GM18861 (cell line): ENCODE data around the gene CCDC175.

Experiments used
- ATAC-seq: cut with Tn5 transposase; IDR thresholded peaks from one replicate; pipeline ENCODE4 v1.9.1; 2021; ENCODE audit not compliant: unreplicated experiment

Gene CCDC175

DNA sequence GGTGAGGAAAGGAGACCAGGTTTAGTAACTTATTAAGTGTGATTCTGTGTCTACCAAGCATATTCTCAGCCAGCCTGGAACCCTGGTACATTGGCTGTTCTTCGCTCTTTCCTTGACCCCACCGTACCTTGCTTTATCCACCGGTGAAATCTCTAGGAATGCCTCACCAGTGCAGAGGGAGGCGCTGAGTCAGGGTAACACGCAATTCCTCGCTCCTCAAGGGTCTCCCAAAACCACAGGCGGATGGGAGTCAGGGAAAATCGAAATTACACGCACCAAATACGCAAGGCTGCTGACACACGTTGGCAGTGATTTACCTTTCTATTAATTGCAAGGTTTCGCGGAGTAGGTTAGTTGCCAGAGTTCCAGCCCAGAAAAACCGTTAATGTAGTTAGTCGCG, 93.2 kb downstream of the CCDC175 start:
- ATAC-seq, result no peak

DNA sequence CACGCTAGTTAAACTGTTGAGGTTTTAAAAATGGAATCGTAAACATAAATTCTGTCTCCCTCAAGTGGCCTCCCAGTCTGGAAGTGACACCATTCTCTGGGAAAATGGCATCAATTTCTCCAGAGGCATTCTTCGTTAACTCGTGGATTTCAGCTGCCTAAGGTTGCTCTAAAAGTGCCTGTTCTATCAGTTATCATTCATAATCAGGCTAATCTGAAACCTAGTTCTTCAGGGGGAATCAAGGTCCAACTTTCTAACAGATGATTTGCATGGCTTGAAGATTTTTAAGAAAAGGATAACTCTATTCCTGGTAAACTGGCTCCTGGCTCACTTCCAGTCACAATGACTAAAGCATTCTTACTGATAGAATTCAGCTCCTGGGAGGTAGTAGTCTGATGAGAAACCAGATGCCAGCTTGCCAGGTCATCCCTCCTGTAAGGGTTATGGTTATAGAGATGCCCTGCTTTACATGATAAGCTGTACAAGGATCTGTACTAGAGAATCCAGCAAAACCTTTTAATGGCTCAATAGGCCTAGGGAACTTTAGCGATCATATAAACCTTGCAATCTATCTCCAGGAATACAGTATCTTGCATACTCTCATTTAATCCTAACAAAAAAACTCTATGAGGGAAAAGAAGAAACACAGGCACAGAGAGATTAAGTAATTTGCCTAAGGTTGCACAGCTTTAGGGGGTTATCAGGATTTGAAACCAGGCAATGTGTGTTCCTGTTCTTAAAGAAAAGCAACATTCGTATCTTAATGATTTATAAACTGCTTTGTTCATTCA, 93.9 kb downstream of the CCDC175 start:
- no peak for ATAC-seq

DNA sequence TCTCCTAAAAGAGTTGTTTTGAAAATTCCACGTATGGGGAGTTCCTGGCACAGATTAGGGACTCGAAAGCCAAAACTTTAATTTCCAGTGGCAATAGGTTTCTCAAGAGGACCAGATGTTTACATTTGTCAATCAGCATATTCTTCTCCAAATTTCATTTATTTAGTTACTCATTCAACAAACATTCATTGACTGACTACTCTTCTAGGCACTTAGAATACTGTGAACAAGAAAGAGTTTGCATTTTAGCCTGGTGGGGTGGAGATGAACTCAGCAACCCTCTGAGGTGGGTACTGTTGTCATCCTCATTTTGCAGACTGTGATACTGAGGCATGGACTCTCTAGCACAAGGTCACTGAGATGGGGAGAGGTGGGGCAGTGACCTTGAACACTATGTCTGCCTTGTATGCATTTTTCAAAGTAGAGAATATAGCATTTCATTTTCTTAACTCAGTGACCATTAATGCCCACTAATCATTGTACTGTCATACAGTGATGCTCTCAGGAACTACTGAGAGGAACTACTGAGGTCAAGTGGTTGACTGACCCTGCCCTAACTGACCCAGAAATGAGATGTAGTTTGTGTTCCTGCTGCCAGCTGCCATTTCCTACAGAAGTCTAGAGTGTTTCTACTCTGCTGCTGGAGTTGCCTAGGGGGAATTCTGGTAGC, 94.6 kb downstream of the CCDC175 start:
- no peak for ATAC-seq

DNA sequence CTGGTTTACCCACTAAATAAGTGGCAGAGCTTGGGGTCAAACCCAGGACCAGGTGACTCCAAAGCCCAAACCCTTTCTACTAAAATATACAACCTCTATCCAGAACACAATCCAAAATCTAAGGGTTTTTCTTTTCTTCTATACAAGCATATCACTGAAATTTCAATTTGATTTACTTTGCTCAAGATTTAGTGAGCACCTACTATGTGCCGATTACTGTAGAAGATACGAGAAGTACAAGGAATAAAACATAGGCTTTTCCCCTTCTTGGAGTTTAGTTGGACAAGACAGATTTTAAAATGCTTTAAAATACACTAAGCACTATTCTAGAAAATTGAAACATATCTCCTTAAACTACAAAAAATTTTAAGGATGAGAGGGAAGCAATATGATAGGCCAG, 95.2 kb downstream of the CCDC175 start:
- no peak for ATAC-seq

DNA sequence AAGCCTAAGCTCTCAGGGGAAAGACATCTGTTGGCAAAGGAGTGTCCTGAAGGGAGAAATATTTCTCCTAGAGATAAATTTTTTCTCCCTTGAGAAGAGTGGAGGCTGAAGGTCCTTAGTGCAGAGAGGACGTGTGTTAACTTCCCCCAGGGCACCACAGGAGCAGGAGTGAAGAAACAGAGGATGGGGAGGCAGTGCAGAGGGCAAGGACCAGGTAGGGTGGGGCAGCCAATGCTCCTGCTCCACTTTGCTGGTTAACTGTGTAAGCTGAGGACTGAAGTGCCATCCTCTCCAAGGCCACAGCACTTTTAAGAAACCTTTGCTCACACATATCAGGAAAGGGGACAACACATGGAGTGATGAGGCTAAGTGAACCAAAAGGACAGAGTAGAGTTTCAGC, 96.4 kb downstream of the CCDC175 start:
- no peak for ATAC-seq

DNA sequence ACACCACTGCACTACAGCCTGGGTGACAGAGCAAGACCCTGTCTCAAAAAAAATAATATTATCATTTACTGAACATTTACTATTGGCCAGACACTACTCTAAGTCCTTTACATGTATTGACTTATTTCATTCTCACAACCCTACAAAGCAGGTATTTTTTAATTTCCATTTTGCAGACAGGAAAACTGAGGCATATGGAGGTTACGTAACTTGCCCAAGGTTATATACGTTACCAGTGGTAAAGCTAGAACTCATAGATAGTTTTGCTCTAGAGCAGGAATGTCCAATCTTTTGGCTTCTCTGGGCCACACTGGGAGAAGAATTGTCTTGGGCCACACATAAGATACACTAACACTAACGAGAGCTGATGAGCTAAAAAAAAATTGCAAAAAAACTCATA, 98.1 kb downstream of the CCDC175 start:
- ATAC-seq, result no peak

DNA sequence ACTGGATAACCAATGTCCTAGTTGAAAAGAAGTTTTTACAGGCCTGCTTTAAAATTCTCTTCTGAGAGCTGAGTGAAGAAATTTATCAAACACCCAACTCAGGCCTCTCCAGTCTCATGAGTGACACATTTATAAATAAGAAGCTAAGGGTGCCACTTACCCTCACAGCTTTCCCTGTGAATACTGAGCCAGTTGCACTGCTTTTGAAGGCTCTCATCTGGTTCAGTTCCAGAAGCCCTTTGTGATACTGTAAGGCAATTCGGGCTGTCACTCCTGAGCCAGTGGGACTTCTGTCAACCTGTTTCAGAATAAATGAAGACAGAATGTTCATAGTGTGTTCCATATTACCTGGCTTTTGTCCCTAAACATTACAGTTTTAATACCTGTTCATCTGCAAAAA, 100.9 kb downstream of the CCDC175 start:
- no peak for ATAC-seq

DNA sequence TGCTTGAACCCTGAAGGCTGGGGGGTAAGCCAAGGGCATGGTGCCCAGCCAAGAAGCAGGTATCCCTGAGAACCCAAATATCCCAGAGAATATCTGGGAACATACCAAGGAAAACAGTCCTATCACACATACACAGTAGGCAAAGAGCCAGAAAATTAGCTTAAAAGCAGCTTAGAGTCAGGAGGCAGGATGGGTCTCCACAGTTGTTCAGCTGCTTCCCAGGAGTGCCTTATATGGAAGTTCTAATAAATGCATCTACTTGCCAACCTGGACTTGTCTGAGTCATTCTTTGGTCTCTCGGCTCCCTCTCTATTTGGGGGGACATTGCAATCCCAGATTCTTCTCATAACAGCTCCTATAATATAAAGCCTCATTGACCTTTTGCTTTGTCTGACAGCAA, 102.4 kb downstream of the CCDC175 start:
- no peak for ATAC-seq

DNA sequence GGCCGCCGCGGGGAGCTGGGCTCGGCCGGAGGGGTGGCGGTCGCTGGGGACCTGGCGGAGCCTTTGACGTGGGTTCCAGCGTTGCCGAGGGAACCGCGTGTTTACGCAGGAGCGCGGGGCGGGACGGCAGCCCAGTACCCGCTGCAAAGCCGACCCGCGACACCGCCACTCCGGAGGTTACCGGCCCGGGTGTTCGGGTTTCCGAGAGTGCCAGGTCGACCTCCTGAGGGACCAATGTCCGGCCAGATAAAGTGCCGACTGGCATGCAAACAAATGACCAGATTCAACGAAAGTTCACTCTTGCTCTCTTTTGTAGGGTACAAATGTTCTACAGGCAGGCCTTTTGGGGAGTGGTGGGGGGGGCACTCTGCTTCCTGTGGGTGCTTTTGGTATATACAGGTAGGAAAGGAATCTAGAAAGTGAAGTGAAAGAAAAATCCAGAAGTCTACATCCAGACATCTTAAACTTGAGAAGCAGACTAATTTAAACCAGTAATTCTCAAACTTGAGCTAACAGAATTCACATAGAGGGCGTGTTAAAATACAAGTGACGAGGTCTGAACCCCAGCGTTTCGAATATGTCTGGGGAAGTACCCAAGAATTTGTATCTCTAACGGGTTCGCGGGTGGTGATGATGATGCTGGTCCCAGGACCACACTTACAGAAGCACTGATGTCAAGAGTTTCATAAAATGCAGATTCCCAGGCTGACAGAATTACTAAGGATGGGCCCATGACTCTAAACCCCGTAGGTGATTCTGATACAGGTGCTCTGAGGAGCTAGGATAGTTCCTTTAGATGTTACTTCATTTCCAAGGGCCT, 111.1 kb downstream of the CCDC175 start, which contains the start of gene GPR135:
TSS of gene GPR135 (minus strand) at position 65 of the 820 bp plus-strand sequence. CDS start 154 bp downstream, outside the sequence.
- peak; percentile 29 for ATAC-seq

DNA sequence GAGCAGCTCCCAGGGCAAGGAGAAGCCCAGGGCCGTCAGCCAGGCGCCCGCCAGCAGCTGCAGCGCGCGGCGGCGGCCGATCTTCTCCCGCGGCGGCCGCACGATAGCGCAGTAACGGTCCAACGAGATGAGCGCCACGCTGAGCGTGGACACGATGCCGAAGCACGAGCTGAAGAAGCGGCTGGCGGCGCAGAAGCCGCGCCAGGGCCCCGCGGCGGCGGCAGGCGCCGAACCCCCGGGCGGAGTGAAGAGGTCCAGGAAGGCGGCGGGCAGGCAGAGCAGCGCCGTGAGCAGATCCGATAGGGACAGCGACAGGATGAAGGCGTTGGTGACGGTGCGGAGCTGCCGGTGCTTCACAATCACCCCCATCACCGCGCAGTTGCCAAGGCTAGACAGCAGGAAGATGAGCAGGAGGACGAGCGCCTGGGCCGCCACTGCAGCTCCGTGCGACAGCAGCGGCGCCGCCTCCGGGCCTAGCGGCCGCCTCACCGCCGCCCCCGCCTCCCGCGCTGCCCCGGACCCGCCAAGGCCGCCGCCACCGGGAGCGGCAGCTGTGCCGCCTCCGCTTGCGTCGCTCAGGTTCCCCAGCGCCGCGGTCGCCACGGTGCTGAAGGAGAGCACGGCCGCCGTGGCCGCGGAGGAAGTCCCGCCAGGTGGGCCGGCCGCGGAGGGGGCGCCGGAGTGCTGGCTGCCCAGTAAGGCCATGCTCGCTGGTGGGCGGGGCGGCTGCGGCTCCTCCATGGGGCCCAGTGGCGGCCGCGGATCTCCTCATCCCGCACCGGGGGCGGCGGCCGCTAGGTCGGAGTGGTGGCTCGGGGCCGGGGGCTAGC, 111.9 kb downstream of the CCDC175 start:
- peak; percentile 42 for ATAC-seq

DNA sequence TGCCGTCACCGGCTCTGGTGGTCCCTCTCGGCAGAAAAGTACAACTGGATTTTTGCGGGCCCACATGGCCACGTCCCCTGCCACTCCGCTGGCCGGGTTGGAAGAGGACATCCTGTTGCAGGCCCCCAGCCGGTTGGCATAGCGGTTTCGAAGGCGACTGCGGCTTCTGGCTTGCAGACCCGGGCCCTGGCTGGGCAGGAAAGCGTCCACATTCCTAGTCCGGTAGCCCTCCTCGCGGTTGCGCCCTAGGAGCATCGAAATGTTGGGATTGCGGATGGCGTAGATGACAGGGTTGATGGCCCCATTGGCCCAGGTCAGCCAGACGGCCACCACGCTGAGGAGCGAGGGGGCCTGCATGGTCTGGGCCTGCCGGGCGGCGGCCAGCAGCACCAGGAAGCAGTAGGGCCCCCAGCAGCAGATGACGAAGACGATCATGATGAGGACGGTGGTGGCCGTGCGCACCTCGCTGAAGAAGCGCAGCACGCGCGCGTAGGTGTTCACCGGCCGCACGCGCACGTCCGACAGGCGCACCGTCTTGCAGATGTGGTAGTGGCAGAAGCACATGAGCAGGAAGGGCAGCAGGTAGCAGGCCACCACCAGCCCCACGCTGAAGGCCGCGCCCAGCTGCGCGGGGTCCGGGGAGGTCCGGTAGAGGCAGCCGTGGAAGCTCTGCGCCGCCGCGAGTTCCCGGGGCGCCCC, 112.7 kb downstream of the CCDC175 start:
- peak; percentile 30 for ATAC-seq

DNA sequence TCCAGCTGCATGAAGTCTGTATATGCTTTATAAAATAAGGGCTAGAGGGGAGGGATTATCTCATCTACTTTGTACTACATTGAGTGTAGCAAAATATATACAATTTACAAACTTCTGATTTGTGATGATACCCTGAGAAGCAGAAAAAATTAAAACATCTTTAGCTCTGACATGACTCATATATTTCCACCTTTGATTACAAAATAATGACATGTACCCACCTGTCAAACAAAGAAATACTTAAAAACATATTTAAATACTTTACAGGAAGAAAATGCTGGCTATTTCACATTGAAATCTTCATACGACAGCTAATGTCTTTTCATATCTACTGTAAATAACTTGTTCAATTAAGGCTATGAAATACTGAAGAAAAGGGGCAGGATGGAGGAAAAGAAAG, 114.7 kb downstream of the CCDC175 start:
- no peak for ATAC-seq

DNA sequence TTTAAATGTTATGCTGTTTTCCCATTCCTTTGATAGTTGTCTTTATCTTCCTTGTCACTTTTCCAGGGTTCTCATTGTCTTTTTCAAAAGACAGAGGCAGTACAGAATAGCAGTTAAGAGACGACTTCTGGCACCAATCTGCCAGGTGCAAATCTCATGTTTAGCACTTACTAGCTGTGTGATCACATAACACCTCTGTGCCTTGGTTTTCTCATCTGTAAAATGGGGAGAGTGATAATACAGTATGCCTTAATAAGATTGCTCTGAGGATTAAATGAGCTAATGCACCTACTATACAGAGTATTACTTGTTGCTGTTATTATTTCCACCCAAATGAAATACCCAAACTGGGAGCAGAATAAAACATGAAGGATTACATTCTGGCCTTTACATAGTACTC, 116.2 kb downstream of the CCDC175 start:
- ATAC-seq, result no peak

DNA sequence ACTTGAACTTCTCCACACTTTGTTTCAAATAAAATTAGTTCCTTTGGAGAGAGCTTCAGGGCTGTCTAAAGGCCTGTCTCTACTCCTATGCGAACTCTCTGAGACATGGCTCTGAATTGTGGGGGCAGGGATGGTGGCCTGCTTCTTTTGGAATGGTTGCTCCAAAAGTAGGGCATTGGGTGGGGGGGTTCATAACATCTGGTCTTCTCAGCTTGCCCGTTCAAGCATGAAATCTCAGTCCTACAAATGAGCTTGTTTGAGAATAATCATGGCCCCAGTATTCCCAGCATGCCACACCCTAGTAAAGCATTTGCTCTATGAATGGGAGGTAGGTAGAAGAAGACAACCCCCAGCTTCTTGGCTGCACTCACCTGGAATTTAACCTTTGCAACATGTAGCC, 118.1 kb downstream of the CCDC175 start:
- ATAC-seq, result no peak

DNA sequence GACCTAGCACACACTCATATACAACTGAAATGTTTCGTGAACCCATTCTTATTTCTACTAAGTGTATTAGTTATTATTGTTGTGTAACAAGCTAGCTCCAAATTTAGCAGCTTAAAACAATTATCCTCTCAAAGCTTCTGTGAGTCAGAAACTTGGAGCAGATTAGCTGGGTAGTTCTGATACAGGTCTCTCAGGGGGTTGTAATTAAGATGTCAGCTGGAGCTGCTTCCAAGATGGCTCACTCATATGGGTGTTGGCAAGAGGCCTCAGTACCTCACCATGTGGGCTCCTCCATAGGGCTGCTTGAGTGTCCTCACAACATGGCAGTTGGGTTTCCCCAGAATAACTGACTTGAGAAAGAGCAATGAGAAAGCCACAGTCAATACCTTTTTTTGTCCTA, 121.2 kb downstream of the CCDC175 start:
- no peak for ATAC-seq
